IMR-90 (cell line): ENCODE measurements around the gene SLC4A9. TPM values are rescaled to one million over a fixed set of nuclear protein-coding genes. Genes with fewer than 3 reads are reported as not detected.
A peak's percentile ranks its signal among the peaks of the same experiment; 100 is the strongest.

Source experiments
- ATAC-seq: fragments of 200-7000 bp; cut with Tn5 transposase; 2 replicates; pipeline ENCODE4 v1.9.1; 2020; ENCODE audit warnings: low read depth, mild to moderate bottlenecking, moderate library complexity
- BruUV-seq: library from RNA; stranded (reverse); fragments of 400-500 nt; replicated peaks from 2 replicates; lab custom pipeline; 2021; lab: Mats Ljungman, UMichigan
- CTCF ChIA-PET: fragments of 300-600 bp; formaldehyde crosslinking; extraction: SDS; loops from one replicate; lab custom pipeline; 2021; ENCODE audit warnings: antibody characterized with exemption; lab: Yijun Ruan, JAX
- POLR2A ChIA-PET: fragments of 300-600 bp; sonication (Branson Sonifier 250); formaldehyde crosslinking; loops from one replicate; lab custom pipeline; 2022; ENCODE audit warnings: antibody characterized with exemption; ENCODE audit not compliant: unreplicated experiment; lab: Charles Lee
- DNase-seq: peaks from one replicate; pipeline ENCODE4 v3.0.0; 2013
- H2AFZ ChIP-seq: replicated peaks from 2 replicates; pipeline ENCODE3; 2013; ENCODE audit warnings: low read length, mild to moderate bottlenecking; ENCODE audit not compliant: poor library complexity
- H2AK5ac ChIP-seq: 2 replicates; pipeline ENCODE4 v1.6.1; 2013; ENCODE audit warnings: low read depth, low read length, inconsistent platforms
- H2AK9ac ChIP-seq: replicated peaks from 2 replicates; pipeline ENCODE3; 2013; ENCODE audit warnings: mild to moderate bottlenecking, low read depth, low read length, moderate library complexity; ENCODE audit not compliant: poor library complexity
- H2BK120ac ChIP-seq: 2 replicates; pipeline ENCODE4 v1.6.1; 2013; ENCODE audit warnings: low read depth, low read length, inconsistent platforms
- H2BK15ac ChIP-seq: 3 replicates; pipeline ENCODE4 v1.6.1; 2013; ENCODE audit warnings: low read depth, low read length, inconsistent platforms
- H2BK20ac ChIP-seq: 2 replicates; pipeline ENCODE4 v1.6.1; 2013; ENCODE audit warnings: low read depth, mild to moderate bottlenecking, inconsistent platforms, low read length, moderate library complexity
- H2BK5ac ChIP-seq: 2 replicates; pipeline ENCODE4 v1.6.1; 2013; ENCODE audit warnings: mild to moderate bottlenecking, low read depth, low read length, inconsistent platforms; ENCODE audit not compliant: poor library complexity, severe bottlenecking
- H3K14ac ChIP-seq: replicated peaks from 2 replicates; pipeline ENCODE4 v1.6.1; 2013; ENCODE audit warnings: low read depth, low read length, inconsistent platforms
- H3K18ac ChIP-seq: 2 replicates; pipeline ENCODE4 v1.6.1; 2013; ENCODE audit warnings: low read depth, low read length, control low read depth
- H3K23ac ChIP-seq: 2 replicates; pipeline ENCODE4 v1.6.1; 2013; ENCODE audit warnings: low read depth, low read length, inconsistent platforms
- H3K27ac ChIP-seq: 2 replicates; pipeline ENCODE4 v1.5.1; 2013; ENCODE audit warnings: mild to moderate bottlenecking, control low read depth, low read length; ENCODE audit not compliant: insufficient read depth
- H3K27me3 ChIP-seq: 2 replicates; pipeline ENCODE4 v1.6.1; 2013; ENCODE audit warnings: low read length; ENCODE audit not compliant: control insufficient read depth, insufficient read depth
- H3K36me3 ChIP-seq: 2 replicates; pipeline ENCODE4 v1.6.1; 2013; ENCODE audit warnings: low read length, mixed read lengths; ENCODE audit not compliant: control insufficient read depth, insufficient read depth
- H3K4ac ChIP-seq: 2 replicates; pipeline ENCODE4 v1.6.1; 2013; ENCODE audit warnings: low read depth, low read length, inconsistent platforms
- H3K4me1 ChIP-seq: 2 replicates; pipeline ENCODE4 v1.6.1; 2013; ENCODE audit warnings: low read length, mixed read lengths; ENCODE audit not compliant: control insufficient read depth, insufficient read depth
- H3K4me2 ChIP-seq: 2 replicates; pipeline ENCODE4 v1.6.1; 2013; ENCODE audit warnings: low read depth, mild to moderate bottlenecking, control low read depth, low read length, moderate library complexity
- H3K4me3 ChIP-seq: 2 replicates; pipeline ENCODE4 v1.5.1; 2013; ENCODE audit warnings: low read depth, mild to moderate bottlenecking, control low read depth, low read length, moderate library complexity; ENCODE audit not compliant: insufficient read depth
- H3K56ac ChIP-seq: 2 replicates; pipeline ENCODE4 v1.6.1; 2013; ENCODE audit warnings: low read length, inconsistent platforms; ENCODE audit not compliant: insufficient read depth; ENCODE audit errors: extremely low read depth
- H3K79me1 ChIP-seq, 2 experiments: 2 replicates each; pipeline ENCODE4 v1.6.1; 2013; ENCODE audit warnings: low read length in 2 of 2, inconsistent platforms in 1 of 2, low read depth in 1 of 2
- H3K9ac ChIP-seq: 2 replicates; pipeline ENCODE4 v1.6.1; 2013; ENCODE audit warnings: low read depth, low read length, control low read depth
- H3K9me1 ChIP-seq: 2 replicates; pipeline ENCODE4 v1.6.1; 2013; ENCODE audit warnings: low read length, inconsistent platforms; ENCODE audit not compliant: insufficient read depth
- H3K9me3 ChIP-seq: 2 replicates; pipeline ENCODE4 v1.6.1; 2013; ENCODE audit warnings: low read length; ENCODE audit not compliant: control insufficient read depth, insufficient read depth
- H4K20me1 ChIP-seq: 2 replicates; pipeline ENCODE4 v1.6.1; 2013; ENCODE audit warnings: low read length, inconsistent platforms; ENCODE audit not compliant: insufficient read depth
- H4K5ac ChIP-seq: 2 replicates; pipeline ENCODE4 v1.6.1; 2013; ENCODE audit warnings: mild to moderate bottlenecking, low read depth, low read length, control low read depth
- H4K8ac ChIP-seq, 2 experiments: 2 replicates each; pipeline ENCODE4 v1.6.1; 2013; ENCODE audit warnings: low read depth in 2 of 2, low read length in 2 of 2, control low read depth in 1 of 2, inconsistent platforms in 1 of 2
- H4K91ac ChIP-seq: 2 replicates; pipeline ENCODE4 v1.6.1; 2013; ENCODE audit warnings: low read depth, low read length, inconsistent platforms; ENCODE audit not compliant: insufficient read depth
- BHLHE40 ChIP-seq: fragments of 150-350 bp; IDR thresholded peaks from 2 replicates; pipeline ENCODE4 v1.6.1; 2016; ENCODE audit warnings: mild to moderate bottlenecking, low read depth, low read length
- CEBPB ChIP-seq: IDR thresholded peaks from 2 replicates; pipeline ENCODE4 v1.6.1; 2012; ENCODE audit warnings: low read depth, low read length, improper control_type of control experiment
- CHD1 ChIP-seq: IDR thresholded peaks from 2 replicates; pipeline ENCODE4 v1.6.1; 2012; ENCODE audit warnings: low read depth, low read length, improper control_type of control experiment
- CTCF ChIP-seq: conservative IDR thresholded peaks from 2 replicates; pipeline ENCODE4 v1.5.1; 2012; ENCODE audit warnings: mild to moderate bottlenecking, low read depth, low read length, improper control_type of control experiment
- ELK1 ChIP-seq: fragments of 150-350 bp; IDR thresholded peaks from 2 replicates; pipeline ENCODE4 v1.6.1; 2016; ENCODE audit warnings: low read depth, mild to moderate bottlenecking, low read length, moderate library complexity, borderline replicate concordance
- FOS ChIP-seq: fragments of 150-350 bp; IDR thresholded peaks from 2 replicates; pipeline ENCODE4 v1.6.1; 2016; ENCODE audit warnings: low read depth, low read length
- MAFK ChIP-seq: IDR thresholded peaks from 2 replicates; pipeline ENCODE4 v1.6.1; 2012; ENCODE audit warnings: low read depth, low read length, improper control_type of control experiment
- MAZ ChIP-seq: IDR thresholded peaks from 2 replicates; pipeline ENCODE4 v1.6.1; 2012; ENCODE audit warnings: low read depth, mild to moderate bottlenecking, low read length, improper control_type of control experiment, moderate library complexity, borderline replicate concordance
- MXI1 ChIP-seq: IDR thresholded peaks from 2 replicates; pipeline ENCODE4 v1.6.1; 2012; ENCODE audit warnings: low read depth, mild to moderate bottlenecking, low read length, moderate library complexity, borderline replicate concordance
- NFE2L2 ChIP-seq: fragments of 150-350 bp; IDR thresholded peaks from 2 replicates; pipeline ENCODE4 v1.6.1; 2016; ENCODE audit warnings: low read depth, mild to moderate bottlenecking, low read length
- POLR2A ChIP-seq: IDR thresholded peaks from 2 replicates; pipeline ENCODE4 v1.6.1; 2012; ENCODE audit warnings: mild to moderate bottlenecking, low read depth, low read length
- RAD21 ChIP-seq: IDR thresholded peaks from 2 replicates; pipeline ENCODE4 v1.6.1; 2012; ENCODE audit warnings: low read length, improper control_type of control experiment
- RCOR1 ChIP-seq: IDR thresholded peaks from 2 replicates; pipeline ENCODE4 v1.6.1; 2012; ENCODE audit warnings: mild to moderate bottlenecking, low read length, improper control_type of control experiment; ENCODE audit not compliant: insufficient replicate concordance
- RFX5 ChIP-seq: IDR thresholded peaks from 2 replicates; pipeline ENCODE4 v1.8.0; 2012; ENCODE audit warnings: low read depth, mild to moderate bottlenecking, low read length, moderate library complexity
- SMC3 ChIP-seq: fragments of 150-350 bp; IDR thresholded peaks from 2 replicates; pipeline ENCODE4 v1.6.1; 2016; ENCODE audit warnings: low read depth, mild to moderate bottlenecking, antibody characterized with exemption, low read length, moderate library complexity
- USF2 ChIP-seq: fragments of 150-350 bp; IDR thresholded peaks from 2 replicates; pipeline ENCODE4 v1.6.1; 2017; ENCODE audit warnings: mild to moderate bottlenecking, antibody characterized with exemption, low read length, low read depth
- WGBS, 2 experiments: methylation state at CpG; one replicate each; pipeline versions ENCODE4 v1.1.5 to v1.1.7; 2013; ENCODE audit warnings: missing lambda C conversion rate in 2 of 2; ENCODE audit not compliant: insufficient read length in 1 of 2; ENCODE audit errors: extremely low coverage in 2 of 2; 5-methylcytosine and 5-hydroxymethylcytosine counted together
- dilution Hi-C: fragments of 300-500 bp; cut with HindIII; formaldehyde crosslinking; loops from one replicate; pipeline ENCODE4 v1.14.3; 2018; ENCODE audit warnings: low sequenced_read_pairs; ENCODE audit not compliant: unreplicated experiment
- in situ Hi-C: fragments of 300-500 bp; cut with MboI; formaldehyde crosslinking; loops from 3 replicates; pipeline ENCODE4 v1.14.3; 2019; ENCODE audit warnings: low sequenced_read_pairs, inconsistent platforms, mixed read lengths
- intact Hi-C: fragments of 100-400 bp; cut with micrococcal nuclease; formaldehyde crosslinking; loops from 2 replicates; pipeline ENCODE4 v1.10.0; 2022
- polyA plus RNA-seq, 3 experiments: library from polyadenylated mRNA; depleted of rRNA; stranded (reverse); fragments of >200 nt; gene quantifications; 2 replicates each; pipeline ENCODE4 v1.2.3, GENCODE V29; 2012; ENCODE audit warnings: low replicate concordance in 1 of 3
- total RNA-seq: library from RNA; depleted of rRNA; stranded (reverse); fragments of >200 nt; gene quantifications from 2 replicates; pipeline ENCODE4 v1.2.3, GENCODE V29; 2012

SLC4A9 gene
- total and polyA plus RNA-seq, 2 of the 4 experiments (the other 2 are of a cell fraction) = not detected

- no peak for ATAC-seq
- in situ Hi-C loops = no loop called here
- intact Hi-C loops = no loop called here
- no peaks in the 10 kb centered on the region for H3K36me3 ChIP-seq
- H3K56ac ChIP-seq = no peak overlapping the region
- H3K9me3 ChIP-seq = no peaks in the 10 kb centered on the region
- peak overlapping the region; percentile 57 for H3K27ac ChIP-seq
- no peaks in the 10 kb centered on the region for H3K79me1 ChIP-seq
- H2AK9ac ChIP-seq = no peak overlapping the region
- no peaks in the 10 kb centered on the region for H3K27me3 ChIP-seq
- no peak overlapping the region for H3K4me3 ChIP-seq
- H3K18ac ChIP-seq = 0 out of 2 replicates have a peak overlapping the region, but pooled peaks have one; percentile 53
- no peak overlapping the region for H2AFZ ChIP-seq
- peaks cover 10% of the 10 kb centered on the region for H3K4me1 ChIP-seq
- no peak for DNase-seq
- H3K9me1 ChIP-seq = peaks cover 12% of the 10 kb centered on the region
- POLR2A ChIA-PET = interaction anchor here (0.5 kb wide), 1 partner anchor 7 kb away, joined by 5 read pairs; no protein-coding TSS in a partner anchor
- H3K23ac ChIP-seq = 0 out of 2 replicates have a peak overlapping the region, but pooled peaks have one; percentile 21
- dilution Hi-C loops = no loop called here
- CTCF ChIA-PET = no interaction called here
- peak overlapping the region; percentile 25 for H2BK5ac ChIP-seq
- no TSS peak for BruUV-seq
- H4K20me1 ChIP-seq = no peaks in the 10 kb centered on the region
- no peak overlapping the region for H3K14ac ChIP-seq
- H2BK120ac ChIP-seq = 0 out of 2 replicates have a peak overlapping the region, but pooled peaks have one; percentile 33
- peak overlapping the region; percentile 7; the same call in 1 of the 2 replicates for H4K91ac ChIP-seq
- no peak overlapping the region for H3K4me2 ChIP-seq
- no peak overlapping the region for H3K9ac ChIP-seq
- WGBS, 2 experiments = no CpG with 5 or more reads among the region's 7 CpGs
- H2AK5ac ChIP-seq = peak overlapping the region; percentile 90
- H2BK20ac ChIP-seq = peak overlapping the region; percentile 45; the same call in 1 of the 2 replicates
- 0 out of 4 replicates have a peak overlapping the region, but pooled peaks of 1 of the 2 experiments have one; percentile 22 for H4K8ac ChIP-seq
- H2BK15ac ChIP-seq = peak overlapping the region; percentile 84; the same call in 2 of the 3 replicates
- no peak overlapping the region; the same call in 1 of the 2 replicates for H4K5ac ChIP-seq
- TF ChIP-seq MXI1 = no peak
- TF ChIP-seq CEBPB = no peak; the same call in 1 of the 2 replicates
- no peak for TF ChIP-seq RCOR1
- no peak for TF ChIP-seq CTCF
- TF ChIP-seq MAZ = no peak
- no peak for TF ChIP-seq NFE2L2
- no peak for TF ChIP-seq CHD1
- TF ChIP-seq RAD21 = no peak
- TF ChIP-seq ELK1 = no peak
- no peak for TF ChIP-seq BHLHE40
- no peak for TF ChIP-seq POLR2A
- TF ChIP-seq USF2 = no peak
- no peak; the same call in 1 of the 2 replicates for TF ChIP-seq SMC3
- TF ChIP-seq MAFK = no peak
- no peak for TF ChIP-seq FOS
- no peak for TF ChIP-seq RFX5
- H3K4ac ChIP-seq = peak overlapping the region; percentile 24; the same call in 1 of the 2 replicates
Measured at GRCh38 chr5:140312791-140313189, 47.2 kb upstream of the SLC4A9 start.
